ENCODE results near the gene ZNF469.
A peak's percentile ranks its signal among the peaks of the same experiment; 100 is the strongest.

Gene ZNF469

DNA sequence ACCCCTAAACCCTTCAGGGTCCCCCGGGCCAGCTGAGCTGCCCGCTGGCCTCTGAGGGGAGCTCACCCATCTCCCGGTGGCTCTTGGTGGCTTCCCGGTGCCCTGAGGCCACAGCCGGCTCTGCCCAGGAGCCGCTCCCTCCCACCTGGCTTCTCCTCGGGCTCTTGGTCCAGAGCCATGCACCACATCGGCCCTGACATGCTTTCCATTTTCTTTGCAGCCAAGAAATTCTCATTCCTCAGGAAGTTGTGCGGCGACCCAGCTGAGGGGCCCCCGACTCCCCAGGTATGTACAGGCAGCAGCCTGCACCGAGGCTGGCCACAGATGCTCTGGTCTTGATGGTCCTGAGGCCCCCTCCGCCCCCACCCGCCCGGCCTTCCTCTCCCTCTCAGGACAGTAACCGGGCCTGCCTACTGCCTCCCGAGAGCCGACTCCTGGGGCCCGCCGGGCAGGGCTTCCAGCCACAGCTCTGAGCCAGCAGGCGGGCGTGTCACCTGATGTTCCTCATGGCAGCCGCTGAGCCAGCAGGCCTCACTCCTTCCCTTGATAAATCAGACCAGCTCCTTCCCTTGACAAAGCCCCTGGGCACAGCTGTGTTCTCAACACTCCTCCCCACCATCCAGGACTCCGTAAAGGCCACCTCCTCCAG is 42.0 kb downstream of the ZNF469 start:
- no peak for DNase-seq (ENCODE audit: low read depth in 2 of 2)

DNA sequence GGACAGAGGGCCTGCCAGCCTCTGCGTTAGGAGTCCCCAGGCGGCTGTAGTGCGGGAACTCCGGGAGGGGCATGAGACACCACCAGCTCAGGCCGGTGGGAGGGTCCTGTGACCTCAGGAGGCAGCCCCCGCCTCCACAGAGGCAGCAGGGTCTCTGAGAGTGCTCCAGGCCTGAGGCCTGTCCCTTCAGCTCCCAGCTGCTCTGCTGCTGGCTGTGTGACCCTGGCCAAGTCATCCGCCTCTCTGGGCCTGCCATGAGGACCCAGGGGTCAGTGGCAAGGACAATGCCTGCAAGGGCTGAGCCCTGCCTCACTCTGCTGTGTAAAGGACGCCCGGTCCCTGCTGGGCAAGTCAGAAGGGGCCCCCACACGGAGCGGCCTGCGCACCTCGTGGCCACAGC is 43.3 kb downstream of the ZNF469 start:
- no peak for DNase-seq (ENCODE audit: low read depth in 2 of 2)

DNA sequence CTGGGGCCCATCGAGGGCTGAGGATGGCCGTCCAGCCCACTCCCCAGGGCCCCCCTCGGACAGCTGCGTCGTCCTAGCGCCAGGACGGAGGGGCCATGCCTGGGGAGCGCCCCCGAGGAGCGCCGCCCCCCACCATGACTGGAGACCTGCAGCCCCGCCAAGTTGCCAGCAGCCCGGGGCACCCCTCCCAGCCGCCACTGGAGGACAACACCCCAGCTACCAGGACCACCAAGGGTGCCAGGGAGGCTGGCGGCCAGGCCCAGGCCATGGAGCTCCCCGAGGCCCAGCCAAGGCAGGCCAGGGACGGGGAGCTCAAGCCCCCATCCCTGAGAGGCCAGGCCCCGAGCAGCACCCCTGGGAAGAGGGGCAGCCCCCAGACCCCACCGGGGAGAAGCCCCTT is 44.6 kb downstream of the ZNF469 start:
- no peak for DNase-seq (ENCODE audit: low read depth in 2 of 2)

DNA sequence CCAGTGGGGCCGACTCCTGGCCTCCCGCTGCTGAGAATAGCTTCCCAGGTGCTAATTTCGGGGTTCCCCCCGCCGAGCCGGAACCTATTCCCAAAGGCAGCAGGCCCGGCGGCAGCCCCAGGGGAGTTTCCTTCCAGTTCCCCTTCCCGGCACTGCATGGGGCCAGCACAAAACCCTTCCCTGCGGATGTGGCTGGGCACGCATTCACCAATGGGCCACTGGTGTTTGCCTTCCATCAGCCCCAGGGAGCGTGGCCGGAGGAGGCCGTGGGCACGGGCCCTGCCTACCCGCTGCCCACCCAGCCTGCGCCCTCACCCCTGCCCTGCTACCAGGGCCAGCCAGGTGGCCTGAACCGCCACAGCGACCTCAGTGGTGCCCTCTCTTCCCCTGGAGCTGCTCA is 45.4 kb downstream of the ZNF469 start:
- DNase-seq (ENCODE audit: low read depth in 2 of 2) = no peak

DNA sequence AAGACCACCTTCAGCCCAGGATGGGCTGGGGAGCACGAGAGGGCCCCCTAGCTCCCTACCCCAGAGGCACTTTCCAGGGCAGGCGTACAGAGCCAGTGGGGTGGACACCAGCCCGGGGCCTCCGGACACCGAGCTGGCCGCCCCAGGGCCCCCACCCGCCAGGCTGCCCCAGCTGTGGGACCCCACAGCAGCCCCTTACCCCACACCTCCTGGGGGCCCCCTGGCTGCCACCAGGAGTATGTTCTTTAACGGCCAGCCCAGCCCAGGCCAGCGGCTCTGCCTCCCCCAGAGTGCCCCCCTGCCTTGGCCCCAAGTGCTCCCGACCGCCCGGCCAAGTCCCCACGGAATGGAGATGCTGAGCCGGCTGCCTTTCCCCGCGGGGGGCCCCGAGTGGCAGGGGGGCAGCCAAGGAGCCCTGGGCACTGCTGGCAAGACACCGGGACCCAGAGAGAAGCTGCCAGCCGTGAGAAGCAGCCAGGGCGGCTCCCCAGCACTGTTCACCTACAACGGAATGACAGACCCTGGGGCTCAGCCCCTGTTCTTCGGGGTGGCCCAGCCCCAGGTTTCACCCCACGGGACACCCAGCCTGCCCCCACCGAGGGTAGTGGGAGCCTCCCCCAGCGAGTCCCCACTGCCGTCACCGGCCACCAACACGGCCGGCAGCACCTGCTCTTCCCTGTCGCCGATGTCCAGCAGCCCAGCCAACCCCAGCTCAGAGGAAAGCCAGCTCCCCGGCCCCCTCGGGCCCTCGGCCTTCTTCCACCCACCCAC is 46.0 kb downstream of the ZNF469 start:
- DNase-seq (ENCODE audit: low read depth in 2 of 2) = no peak

DNA sequence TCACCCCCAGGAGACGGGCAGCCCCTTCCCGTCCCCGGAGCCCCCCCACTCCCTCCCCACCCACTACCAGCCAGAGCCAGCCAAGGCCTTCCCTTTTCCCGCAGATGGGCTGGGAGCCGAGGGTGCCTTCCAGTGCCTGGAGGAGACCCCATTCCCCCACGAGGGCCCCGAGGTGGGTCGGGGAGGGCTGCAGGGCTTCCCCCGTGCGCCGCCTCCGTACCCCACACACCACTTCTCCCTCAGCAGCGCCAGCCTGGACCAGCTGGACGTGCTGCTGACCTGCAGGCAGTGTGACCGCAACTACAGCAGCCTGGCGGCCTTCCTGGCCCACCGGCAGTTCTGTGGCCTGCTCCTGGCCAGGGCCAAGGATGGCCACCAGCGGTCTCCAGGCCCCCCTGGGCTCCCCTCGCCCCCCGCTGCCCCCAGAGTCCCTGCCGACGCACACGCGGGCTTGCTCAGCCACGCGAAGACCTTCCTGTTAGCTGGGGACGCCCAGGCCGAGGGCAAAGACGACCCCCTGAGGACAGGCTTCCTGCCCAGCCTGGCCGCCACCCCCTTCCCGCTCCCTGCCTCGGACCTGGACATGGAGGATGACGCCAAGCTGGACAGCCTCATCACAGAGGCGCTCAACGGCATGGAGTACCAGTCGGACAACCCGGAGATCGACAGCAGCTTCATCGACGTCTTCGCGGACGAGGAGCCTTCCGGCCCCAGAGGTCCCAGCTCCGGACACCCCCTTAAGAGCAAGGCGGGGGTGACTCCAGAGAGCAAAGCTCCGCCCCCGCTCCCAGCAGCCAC is 46.8 kb downstream of the ZNF469 start:
- no peak for DNase-seq (ENCODE audit: low read depth in 2 of 2)

DNA sequence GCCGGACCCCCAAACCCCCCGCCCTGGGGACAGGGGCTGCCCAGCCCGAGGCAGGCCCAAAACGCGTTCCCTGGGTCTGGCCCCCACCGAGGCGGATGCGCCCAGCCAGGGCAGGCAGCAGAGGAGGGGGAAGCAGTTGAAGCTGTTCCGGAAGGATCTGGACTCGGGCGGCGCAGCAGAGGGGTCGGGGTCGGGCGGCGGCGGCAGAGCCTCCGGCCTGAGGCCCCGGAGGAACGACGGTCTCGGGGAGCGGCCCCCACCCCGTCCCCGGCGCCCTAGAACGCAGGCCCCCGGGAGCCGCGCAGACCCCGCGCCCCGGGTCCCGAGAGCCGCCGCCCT is 47.4 kb downstream of the ZNF469 start:
- no peak for DNase-seq (ENCODE audit: low read depth in 2 of 2)

DNA sequence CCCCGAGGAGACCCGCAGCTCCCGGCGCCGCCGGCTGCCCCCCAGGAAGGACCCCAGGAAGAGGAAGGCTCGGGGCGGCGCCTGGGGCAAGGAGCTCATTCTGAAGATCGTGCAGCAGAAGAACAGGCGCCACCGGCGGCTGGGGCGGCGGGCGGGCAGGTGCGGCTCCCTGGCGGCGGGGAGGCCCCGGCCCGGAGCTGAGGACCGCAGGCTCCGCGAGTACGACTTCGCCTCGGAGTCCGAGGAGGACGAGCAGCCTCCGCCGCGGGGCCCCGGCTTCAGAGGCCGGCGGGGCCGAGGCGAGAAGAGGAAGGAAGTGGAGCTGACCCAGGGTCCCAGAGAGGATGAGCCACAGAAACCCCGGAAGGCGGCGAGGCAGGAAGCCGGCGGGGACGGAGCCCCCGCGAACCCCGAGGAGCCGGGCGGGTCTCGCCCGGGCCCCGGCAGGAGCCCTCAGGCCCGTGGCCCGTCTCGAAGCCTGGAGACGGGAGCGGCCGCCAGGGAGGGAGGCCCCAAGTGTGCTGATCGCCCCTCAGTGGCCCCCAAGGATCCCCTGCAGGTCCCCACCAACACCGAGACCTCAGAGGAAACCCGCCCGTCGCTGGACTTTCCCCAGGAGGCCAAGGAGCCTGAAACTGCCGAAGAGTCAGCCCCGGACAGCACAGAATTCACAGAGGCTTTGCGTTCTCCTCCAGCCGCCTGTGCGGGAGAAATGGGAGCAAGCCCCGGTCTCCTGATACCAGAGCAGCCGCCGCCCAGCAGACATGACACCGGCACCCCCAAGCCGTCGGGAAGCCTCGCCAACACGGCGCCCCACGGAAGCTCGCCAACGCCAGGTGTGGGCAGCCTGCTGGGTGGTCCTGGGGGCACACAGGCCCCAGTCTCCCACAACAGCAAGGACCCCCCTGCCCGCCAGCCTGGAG is 48.0 kb downstream of the ZNF469 start:
- peak in 1 of 2 donors; percentile 26 for DNase-seq (ENCODE audit: low read depth in 2 of 2)

DNA sequence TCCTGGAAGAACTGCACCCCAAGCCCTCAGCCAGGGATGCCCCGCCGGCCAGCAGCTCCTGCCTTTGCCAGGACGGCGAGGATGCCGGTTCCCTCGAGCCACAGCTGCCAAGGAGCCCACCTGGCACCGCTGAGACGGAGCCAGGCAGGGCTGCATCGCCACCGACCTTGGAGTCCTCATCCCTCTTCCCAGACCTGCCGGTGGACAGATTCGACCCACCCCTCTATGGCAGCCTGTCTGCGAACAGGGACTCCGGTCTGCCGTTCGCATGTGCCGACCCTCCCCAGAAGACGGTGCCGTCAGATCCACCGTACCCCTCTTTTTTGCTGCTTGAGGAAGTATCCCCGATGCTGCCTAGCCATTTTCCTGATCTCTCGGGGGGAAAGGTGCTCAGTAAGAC is 48.9 kb downstream of the ZNF469 start:
- DNase-seq (ENCODE audit: low read depth in 2 of 2) = no peak

DNA sequence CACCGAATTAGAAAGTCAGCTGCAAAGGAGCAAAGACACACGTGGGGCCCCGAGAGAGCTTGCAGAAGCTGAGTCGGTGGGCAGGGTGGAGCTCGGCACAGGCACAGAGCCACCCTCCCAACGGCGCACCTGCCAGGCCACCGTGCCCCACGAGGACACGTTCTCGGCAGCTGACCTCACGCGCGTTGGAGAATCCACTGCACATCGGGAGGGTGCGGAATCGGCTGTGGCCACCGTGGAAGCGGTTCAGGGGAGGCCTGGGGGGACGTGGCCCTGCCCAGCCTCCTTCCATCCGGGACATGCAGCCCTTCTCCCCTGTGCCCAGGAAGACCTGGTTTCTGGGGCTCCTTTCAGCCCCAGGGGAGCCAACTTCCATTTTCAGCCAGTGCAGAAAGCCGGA is 49.4 kb downstream of the ZNF469 start:
- no peak for DNase-seq (ENCODE audit: low read depth in 2 of 2)

Measured in stimulated activated CD8-positive, alpha-beta memory T cell treated with anti-CD3 and anti-CD28 coated beads, Interleukin-2, amount 100 ng/mL, for 48 hours (primary cell).